Bronchial epithelial cell (primary cell): ENCODE measurements around the gene SLX9. TPM values are rescaled to one million over a fixed set of nuclear protein-coding genes. Genes with fewer than 3 reads are reported as not detected.

Source experiments
- DNase-seq: peaks from one replicate; pipeline ENCODE4 v3.0.0-alpha.2; 2010; ENCODE audit warnings: low read depth
- FAIRE-seq: peaks from 2 replicates; lab custom pipeline; 2011; peaks lifted over from hg19 to GRCh38; lab: Jason Lieb, UNC
- H3K27me3 ChIP-seq: 2 replicates; pipeline ENCODE4 v1.5.1; 2011; ENCODE audit warnings: low read length; ENCODE audit not compliant: control insufficient read depth, insufficient read depth
- H3K36me3 ChIP-seq: 2 replicates; pipeline ENCODE4 v1.5.1; 2011; ENCODE audit warnings: low read length; ENCODE audit not compliant: control insufficient read depth, insufficient read depth
- H3K4me3 ChIP-seq: 2 replicates; pipeline ENCODE4 v1.5.1; 2011; ENCODE audit warnings: mild to moderate bottlenecking, low read depth, low read length, control low read depth
- total RNA-seq: library from RNA; depleted of rRNA; stranded (reverse); fragments of >200 nt; gene quantifications from 2 replicates; pipeline ENCODE4 v1.2.1, GENCODE V29; 2014
- TF ChIP-seq, protein P1 (sequence below): IDR thresholded peaks from 2 replicates; pipeline ENCODE4 v1.5.1; 2011; ENCODE audit warnings: mild to moderate bottlenecking, moderate library complexity, low read length, control low read depth, inconsistent platforms; ENCODE audit not compliant: insufficient read depth, severe bottlenecking

SLX9 gene
- total RNA-seq, 1 donor from 2014 or later = 34.0 TPM

DNA sequence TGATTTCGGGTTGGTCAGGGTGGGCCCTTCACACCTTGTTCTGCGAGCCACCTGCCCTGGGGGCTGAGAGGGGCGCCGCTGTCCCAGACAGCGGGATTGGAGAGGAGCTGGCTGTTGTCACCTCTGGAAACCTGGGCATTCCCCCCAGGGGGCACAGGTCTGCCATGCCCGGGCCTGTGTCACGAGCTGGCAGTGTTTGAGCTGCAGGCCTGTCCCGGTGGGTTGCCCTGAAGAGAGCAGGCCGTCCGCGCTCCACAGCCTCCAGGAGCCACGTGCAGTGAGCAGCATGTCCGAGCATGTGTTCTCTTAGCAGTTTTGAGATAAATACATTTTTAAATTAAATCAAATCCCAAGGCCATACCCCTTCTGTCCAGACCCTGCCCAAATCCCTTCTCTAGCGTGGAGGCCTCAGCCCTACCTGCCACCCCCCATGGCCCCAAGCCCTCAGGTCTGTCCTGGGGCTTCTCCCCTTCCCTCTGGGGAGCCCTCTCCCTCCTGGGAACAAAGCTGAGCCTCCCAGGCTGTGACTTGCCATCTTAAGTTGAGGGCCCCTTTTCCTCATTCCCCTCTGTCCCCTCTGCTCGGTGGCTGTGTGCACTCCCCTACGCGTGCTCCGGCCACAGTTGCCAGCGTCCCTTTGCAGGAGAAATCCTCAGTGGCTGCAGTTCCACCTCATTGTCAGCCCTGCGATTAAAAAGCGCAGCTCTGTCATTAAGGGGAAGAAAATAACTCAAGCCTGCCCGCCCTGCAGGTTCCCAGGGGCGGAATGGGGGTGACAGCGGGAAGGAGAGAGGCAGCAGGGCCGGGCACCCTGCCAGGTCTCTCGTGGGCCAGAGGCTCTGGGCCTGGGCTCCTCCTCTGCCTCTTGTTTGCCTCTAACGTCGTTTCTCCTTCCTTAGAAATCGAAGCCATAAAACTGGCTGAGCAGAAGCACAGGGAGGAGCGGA is 26.6 kb downstream of the SLX9 start:
- peaks cover 14% of the 10 kb centered on the region for H3K36me3 ChIP-seq
- TF ChIP-seq, protein P1, sequence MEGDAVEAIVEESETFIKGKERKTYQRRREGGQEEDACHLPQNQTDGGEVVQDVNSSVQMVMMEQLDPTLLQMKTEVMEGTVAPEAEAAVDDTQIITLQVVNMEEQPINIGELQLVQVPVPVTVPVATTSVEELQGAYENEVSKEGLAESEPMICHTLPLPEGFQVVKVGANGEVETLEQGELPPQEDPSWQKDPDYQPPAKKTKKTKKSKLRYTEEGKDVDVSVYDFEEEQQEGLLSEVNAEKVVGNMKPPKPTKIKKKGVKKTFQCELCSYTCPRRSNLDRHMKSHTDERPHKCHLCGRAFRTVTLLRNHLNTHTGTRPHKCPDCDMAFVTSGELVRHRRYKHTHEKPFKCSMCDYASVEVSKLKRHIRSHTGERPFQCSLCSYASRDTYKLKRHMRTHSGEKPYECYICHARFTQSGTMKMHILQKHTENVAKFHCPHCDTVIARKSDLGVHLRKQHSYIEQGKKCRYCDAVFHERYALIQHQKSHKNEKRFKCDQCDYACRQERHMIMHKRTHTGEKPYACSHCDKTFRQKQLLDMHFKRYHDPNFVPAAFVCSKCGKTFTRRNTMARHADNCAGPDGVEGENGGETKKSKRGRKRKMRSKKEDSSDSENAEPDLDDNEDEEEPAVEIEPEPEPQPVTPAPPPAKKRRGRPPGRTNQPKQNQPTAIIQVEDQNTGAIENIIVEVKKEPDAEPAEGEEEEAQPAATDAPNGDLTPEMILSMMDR = no peak
- DNase-seq (peak; percentile 11), FAIRE-seq (no peak)
- H3K27me3 ChIP-seq = no peaks in the 10 kb centered on the region
- no peak overlapping the region for H3K4me3 ChIP-seq

DNA sequence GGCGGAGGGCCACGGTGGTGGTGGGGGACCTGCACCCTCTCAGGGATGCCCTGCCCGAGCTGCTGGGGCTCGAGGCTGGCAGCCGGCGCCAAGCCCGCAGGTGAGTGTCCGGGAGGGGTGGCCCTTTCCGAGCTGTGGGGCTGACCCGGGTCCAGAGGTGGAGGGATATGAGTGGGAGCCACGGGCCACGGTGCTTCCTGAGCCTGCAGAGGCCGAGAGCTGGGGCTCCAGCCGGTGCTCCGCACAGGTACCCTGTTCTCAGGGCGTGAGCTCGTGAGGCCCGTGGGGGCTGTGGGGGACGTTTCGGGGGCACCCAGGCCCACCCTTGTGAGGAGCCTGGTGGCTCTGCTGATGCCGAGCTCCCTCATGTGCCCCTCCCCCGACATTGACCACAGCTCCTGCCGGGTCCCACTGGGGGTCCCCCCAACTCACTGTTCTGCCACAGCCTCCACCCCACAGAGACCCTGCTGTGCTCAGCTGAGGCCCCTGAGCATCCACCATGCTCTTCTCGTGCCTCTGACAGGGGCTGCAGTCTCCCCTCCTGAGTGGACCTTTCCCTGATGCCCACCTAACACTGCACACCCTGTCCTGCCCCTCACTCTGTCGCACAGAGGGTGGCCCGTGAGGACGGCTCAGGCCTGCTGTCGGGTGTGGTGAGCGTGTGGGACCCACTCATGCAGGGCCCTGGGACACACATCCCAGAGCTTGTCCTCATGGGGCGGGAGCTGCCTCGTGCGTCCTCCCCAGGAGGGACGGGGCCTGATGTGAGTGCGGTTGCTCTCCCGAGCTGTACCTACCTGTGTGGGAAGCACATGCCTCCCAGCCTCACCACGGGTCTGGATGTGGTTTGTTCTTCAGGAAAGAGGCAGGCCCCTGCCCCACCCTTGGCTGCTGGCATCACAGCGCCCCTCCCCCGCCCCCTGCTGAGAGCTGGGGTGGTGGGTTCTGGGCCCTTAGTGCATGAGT is 27.5 kb downstream of the SLX9 start:
- Histone ChIP-seq H3K36me3 (peaks cover 14% of the 10 kb centered on the region), H3K27me3 (no peaks in the 10 kb centered on the region), H3K4me3 (no peak overlapping the region)
- TF ChIP-seq, protein P1 = no peak
- DNase-seq = no peak
- no peak for FAIRE-seq

DNA sequence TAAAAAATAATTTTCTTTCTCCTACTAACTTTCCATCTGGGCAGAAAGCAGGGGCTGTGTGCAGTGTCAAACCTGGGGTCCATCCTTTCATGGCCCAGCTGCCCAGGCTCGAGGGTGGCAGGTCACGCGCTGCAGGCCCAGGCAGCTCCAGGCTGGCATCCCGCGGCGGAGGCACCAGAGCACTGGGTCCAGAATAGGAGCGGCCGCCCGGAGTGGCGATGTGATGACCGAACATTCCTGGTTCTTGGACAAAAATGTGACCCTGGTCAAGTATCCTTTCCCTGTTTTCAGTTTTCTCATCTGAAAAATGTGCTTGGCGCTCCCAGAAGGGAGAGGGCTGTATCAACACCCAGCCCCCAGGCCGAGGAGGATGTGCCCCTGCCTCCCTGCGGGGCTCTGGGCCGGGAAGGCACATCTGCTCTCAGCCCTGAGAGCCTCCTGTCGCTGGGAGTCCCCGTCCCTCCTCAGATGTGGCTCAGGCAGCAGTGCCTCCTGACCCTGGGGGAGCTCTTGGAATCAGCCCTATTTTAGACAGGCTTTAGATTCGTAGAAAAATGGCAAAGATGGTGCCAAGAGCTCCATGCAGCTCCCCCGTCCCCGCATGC is 29.3 kb downstream of the SLX9 start:
- TF ChIP-seq, protein P1 = no peak
- no peak for FAIRE-seq
- DNase-seq = no peak
- Histone ChIP-seq H3K4me3 (no peak overlapping the region), H3K27me3 (no peaks in the 10 kb centered on the region), H3K36me3 (peaks cover 13% of the 10 kb centered on the region)

DNA sequence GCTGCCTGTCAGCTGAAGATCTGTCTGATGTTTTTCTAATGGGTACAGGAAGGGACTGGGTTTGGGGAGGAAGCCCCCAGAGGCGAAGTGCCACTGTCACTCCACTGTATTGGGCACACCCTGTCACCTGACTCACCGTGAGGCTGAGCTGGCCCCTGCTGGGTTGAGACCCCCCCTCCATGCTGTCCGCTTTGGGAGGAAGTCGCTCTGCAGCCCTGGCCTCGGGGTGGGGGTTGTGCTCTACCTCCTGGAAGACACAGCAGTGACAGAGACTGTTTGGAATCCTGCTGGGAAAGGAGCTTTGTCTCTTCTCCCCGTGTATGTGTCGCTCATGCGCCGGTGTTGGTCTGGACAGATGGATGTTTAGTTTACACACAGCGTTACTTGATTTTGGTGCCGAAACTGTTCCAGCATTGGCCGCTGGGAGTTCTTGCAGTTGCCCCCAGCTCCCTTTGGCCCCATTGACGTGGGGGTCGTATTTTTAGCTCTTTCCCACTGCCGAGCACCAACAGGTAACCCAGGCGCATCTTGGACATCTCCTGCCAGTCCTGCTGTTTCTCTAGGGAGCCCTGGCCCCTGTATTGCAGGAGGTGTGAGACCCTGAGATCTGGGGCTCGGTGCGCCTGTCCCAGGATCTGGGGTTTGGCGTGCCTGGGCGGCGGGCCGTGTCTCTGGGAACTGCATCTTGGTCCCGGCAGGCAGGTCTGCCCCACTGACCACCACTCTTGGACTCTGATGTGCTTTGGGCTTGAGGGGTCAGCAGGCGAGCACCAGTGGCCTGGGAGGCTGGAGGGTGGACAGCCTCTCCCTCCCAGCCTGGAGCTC is 30.3 kb downstream of the SLX9 start:
- TF ChIP-seq, protein P1 = no peak
- DNase-seq = no peak
- H3K36me3 ChIP-seq = peaks cover 13% of the 10 kb centered on the region
- no peak overlapping the region for H3K4me3 ChIP-seq
- peak; percentile 87 for FAIRE-seq
- H3K27me3 ChIP-seq = no peaks in the 10 kb centered on the region
